ENCODE results near the gene LHFPL3. TPM values are rescaled to one million over a fixed set of nuclear protein-coding genes. Genes with fewer than 3 reads are reported as not detected.

LHFPL3 gene
- total RNA-seq, 4 donors from 2014 or later = not detected

DNA sequence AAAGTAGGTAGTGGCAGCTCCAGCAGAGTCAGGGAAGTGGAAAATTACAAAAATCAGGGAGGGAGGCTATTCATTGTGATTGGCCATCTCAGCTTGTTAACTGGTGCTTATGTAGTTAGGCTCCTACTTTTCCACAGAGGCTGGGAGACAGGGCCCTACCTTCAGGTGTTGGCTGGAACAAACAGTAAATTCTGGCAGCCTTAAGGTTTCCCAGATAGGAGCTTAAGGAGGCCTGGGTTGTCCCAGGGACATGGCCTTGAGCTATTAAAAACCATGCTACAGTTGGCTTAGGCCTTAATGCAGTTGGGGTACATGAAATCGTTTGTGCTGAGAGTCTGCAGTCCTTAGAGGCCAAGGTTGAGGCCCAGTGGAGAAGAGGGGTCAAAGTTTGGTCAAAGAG, 324.5 kb downstream of the LHFPL3 start:
- no peak overlapping the region for H3K4me3 ChIP-seq
- no peaks in the 10 kb centered on the region for H3K27me3 ChIP-seq
- in situ Hi-C loops (cut with MboI; ENCODE audit: low sequenced_read_pairs in 4 of 4) (no loop called here), intact Hi-C loops (cut with DNase I; ENCODE audit: low total_unique reads) (no loop called here)
- no peak overlapping the region for H3K27ac ChIP-seq
- DNase-seq (no peak), ATAC-seq (no peak)
- TF ChIP-seq, protein P1, sequence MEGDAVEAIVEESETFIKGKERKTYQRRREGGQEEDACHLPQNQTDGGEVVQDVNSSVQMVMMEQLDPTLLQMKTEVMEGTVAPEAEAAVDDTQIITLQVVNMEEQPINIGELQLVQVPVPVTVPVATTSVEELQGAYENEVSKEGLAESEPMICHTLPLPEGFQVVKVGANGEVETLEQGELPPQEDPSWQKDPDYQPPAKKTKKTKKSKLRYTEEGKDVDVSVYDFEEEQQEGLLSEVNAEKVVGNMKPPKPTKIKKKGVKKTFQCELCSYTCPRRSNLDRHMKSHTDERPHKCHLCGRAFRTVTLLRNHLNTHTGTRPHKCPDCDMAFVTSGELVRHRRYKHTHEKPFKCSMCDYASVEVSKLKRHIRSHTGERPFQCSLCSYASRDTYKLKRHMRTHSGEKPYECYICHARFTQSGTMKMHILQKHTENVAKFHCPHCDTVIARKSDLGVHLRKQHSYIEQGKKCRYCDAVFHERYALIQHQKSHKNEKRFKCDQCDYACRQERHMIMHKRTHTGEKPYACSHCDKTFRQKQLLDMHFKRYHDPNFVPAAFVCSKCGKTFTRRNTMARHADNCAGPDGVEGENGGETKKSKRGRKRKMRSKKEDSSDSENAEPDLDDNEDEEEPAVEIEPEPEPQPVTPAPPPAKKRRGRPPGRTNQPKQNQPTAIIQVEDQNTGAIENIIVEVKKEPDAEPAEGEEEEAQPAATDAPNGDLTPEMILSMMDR (IDR thresholded peaks at IDR 0.05 in 4 of 5, conservative IDR thresholded peaks at IDR 0.05 in 1 of 5) = no peak
- no peak for TF ChIP-seq POLR2A (IDR thresholded peaks at IDR 0.05)
- no peaks in the 10 kb centered on the region for H3K9me3 ChIP-seq
- H3K36me3 ChIP-seq = no peaks in the 10 kb centered on the region
- H3K4me1 ChIP-seq = no peaks in the 10 kb centered on the region

DNA sequence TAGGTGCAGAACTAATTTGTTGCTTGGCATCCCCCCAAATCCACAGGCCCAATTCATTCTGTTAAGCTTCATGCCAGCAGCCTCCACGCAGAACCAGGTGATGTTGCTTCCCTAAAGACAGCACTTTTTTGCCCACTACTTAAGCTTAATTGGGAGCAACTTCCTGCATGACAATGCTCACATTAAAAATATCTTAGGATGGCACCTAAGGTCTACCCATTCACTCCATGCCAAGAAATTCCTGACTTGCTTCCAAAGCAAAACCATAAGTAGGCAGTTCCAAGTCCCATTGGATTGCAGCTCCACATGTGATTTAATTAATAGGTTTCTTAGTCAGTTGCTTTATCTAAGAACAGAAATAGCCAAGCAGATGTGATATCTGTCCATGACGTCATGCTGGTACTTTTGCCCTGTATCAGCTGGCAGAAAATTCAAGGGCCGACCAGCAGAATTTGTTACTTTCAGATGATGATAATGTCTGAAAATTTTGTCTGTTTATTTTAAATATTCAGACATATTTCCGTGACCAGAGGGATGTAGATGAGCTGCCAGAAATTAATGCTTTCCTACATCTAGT, 325.5 kb downstream of the LHFPL3 start:
- TF ChIP-seq POLR2A (IDR thresholded peaks at IDR 0.05) = no peak
- TF ChIP-seq, protein P1 (IDR thresholded peaks at IDR 0.05 in 4 of 5, conservative IDR thresholded peaks at IDR 0.05 in 1 of 5) = no peak
- Histone ChIP-seq H3K4me1 (no peaks in the 10 kb centered on the region), H3K9me3 (no peaks in the 10 kb centered on the region), H3K27ac (no peak overlapping the region), H3K4me3 (no peak overlapping the region), H3K27me3 (no peaks in the 10 kb centered on the region), H3K36me3 (no peaks in the 10 kb centered on the region)
- no peak for DNase-seq
- in situ Hi-C loops (cut with MboI; ENCODE audit: low sequenced_read_pairs in 4 of 4) = no loop called here
- intact Hi-C loops (cut with DNase I; ENCODE audit: low total_unique reads) = no loop called here
- no peak for ATAC-seq

DNA sequence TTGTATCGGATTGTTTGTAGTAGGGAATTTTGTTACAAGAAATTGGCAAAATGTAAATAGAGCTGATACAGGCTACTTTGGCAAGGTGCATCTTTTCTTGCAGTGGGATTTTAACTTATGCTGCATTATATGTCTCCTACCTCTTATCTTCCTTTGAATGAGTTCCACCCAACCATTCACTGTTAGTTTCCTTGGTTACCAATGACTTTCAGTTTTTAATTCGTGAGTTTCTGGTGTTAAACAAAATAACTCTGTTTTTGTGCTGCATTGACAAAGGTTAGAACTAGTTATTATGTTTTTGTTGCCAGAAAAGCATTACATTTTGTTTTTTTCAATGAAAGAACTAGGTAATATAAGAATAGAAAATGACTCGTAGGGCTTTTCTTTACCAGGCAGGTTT, 327.2 kb downstream of the LHFPL3 start:
- Histone ChIP-seq H3K27ac (no peak overlapping the region), H3K4me3 (no peak overlapping the region), H3K9me3 (no peaks in the 10 kb centered on the region), H3K4me1 (no peaks in the 10 kb centered on the region), H3K36me3 (no peaks in the 10 kb centered on the region), H3K27me3 (no peaks in the 10 kb centered on the region)
- in situ Hi-C loops (cut with MboI; ENCODE audit: low sequenced_read_pairs in 4 of 4) = no loop called here
- ATAC-seq (no peak), DNase-seq (no peak)
- intact Hi-C loops (cut with DNase I; ENCODE audit: low total_unique reads) = no loop called here
- no peak for TF ChIP-seq POLR2A (IDR thresholded peaks at IDR 0.05)
- TF ChIP-seq, protein P1 (IDR thresholded peaks at IDR 0.05 in 4 of 5, conservative IDR thresholded peaks at IDR 0.05 in 1 of 5) = no peak

DNA sequence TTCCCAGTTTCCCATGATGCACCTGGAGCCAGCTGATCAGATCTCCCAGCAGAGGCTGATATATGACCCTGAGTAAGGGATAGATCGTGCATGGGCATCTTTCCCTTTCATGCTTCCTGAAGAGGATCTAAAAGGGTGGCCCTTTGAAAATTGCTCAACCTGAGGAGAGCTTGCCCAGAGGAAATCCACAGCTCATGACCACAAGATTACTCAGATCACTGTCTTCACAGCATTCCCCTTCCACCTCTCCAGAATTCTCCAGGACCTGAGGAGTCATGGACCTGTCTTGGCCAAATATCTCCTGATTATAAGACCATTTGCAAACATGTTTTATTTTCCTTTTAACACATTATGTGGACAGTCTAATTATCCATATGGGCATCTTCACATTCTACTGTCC, 328.1 kb downstream of the LHFPL3 start:
- intact Hi-C loops (cut with DNase I; ENCODE audit: low total_unique reads) (no loop called here), in situ Hi-C loops (cut with MboI; ENCODE audit: low sequenced_read_pairs in 4 of 4) (no loop called here)
- DNase-seq = no peak
- no peak for TF ChIP-seq POLR2A (IDR thresholded peaks at IDR 0.05)
- TF ChIP-seq, protein P1 (IDR thresholded peaks at IDR 0.05 in 4 of 5, conservative IDR thresholded peaks at IDR 0.05 in 1 of 5) = no peak
- no peaks in the 10 kb centered on the region for H3K36me3 ChIP-seq
- no peak for ATAC-seq
- no peak overlapping the region for H3K27ac ChIP-seq
- H3K4me1 ChIP-seq = no peaks in the 10 kb centered on the region
- H3K4me3 ChIP-seq = no peak overlapping the region
- H3K27me3 ChIP-seq = no peaks in the 10 kb centered on the region
- H3K9me3 ChIP-seq = no peaks in the 10 kb centered on the region

DNA sequence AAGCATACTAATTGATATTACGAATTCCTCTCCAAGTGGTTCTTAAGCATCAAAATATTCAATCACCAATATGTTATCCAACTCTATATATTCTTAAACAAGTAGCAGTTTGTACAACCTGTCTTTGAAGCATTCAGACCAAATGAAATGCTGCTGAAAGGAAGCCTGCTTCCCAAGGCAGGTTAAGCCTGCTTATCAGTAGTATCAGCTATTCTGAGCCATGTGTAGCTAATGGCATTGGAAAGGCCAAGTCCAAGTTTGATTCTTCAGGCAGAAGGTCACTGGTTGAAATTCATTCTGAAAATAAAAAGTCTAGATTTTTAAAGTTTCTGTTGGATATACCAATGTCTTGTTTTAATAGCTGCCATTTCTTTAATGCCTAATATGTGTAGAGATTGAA, 328.7 kb downstream of the LHFPL3 start:
- no peak overlapping the region for H3K4me3 ChIP-seq
- no peak overlapping the region for H3K27ac ChIP-seq
- H3K27me3 ChIP-seq = no peaks in the 10 kb centered on the region
- no peak for DNase-seq
- no peaks in the 10 kb centered on the region for H3K36me3 ChIP-seq
- ATAC-seq = no peak
- H3K4me1 ChIP-seq = no peaks in the 10 kb centered on the region
- in situ Hi-C loops (cut with MboI; ENCODE audit: low sequenced_read_pairs in 4 of 4) (no loop called here), intact Hi-C loops (cut with DNase I; ENCODE audit: low total_unique reads) (no loop called here)
- TF ChIP-seq POLR2A (IDR thresholded peaks at IDR 0.05) = no peak
- TF ChIP-seq, protein P1 (IDR thresholded peaks at IDR 0.05 in 4 of 5, conservative IDR thresholded peaks at IDR 0.05 in 1 of 5) = no peak
- no peaks in the 10 kb centered on the region for H3K9me3 ChIP-seq
